ENCODE measurements around the gene CREBZF. TPM values are rescaled to one million over a fixed set of nuclear protein-coding genes. Genes with fewer than 3 reads are reported as not detected.
"Not testable (repeated sequence)": the region's sequence is repeated elsewhere in the genome, so short reads cannot be mapped to it uniquely, and the experiment has no call there.

The CREBZF gene
- total and polyA plus RNA-seq, 3 donors from 2014 or later, result 34.7 to 89.7 (median 85.8) TPM

DNA sequence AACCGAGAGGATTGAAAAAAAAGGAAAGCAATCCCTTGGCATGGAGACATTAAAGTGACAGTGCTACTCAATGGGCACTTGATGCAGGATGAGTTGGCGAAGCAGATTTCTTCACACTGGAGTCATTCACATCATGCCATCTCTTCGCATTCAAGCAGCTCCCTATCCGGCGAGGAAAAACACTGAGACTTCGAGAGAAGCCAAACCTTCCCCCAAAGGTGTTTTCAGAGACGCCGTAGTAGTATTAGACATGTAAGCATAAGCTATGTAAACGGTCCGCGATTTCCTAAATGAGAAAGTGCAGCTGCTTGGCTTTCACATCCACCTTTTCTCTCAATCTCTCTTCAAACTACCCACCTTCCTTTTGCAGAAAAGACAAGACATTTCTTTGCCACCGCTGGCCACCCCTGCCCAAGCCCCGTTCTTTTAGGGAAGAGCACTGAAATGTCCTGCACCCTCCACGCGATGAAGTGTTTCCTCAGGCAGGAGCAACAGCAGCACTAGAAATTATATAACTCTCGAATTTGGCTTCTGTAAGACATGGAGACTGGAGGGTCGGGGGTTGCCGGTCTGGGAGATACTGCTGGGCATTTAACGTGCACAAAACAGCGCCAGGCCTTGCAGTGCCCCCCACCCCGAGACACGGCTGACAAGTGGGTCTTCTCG, 37.5 kb downstream of the CREBZF start, which contains the start of gene DLG2:
Gene DLG2 (minus strand): TSS at position 13 of the 666 bp plus-strand sequence.
- Histone ChIP-seq H3K4me1 (peaks cover 3% of the 10 kb centered on the region), H3K9me3 (no peaks in the 10 kb centered on the region), H3K27ac (peak within 1 kb of the TSS; percentile 95 to 96), H3K36me3 (ENCODE audit: low read depth, missing control alignments) (no peaks in the 10 kb centered on the region), H3K27me3 (no peaks in the 10 kb centered on the region), H3K4me3 (peak within 1 kb of the TSS; percentile 66 to 84)
- TF ChIP-seq, protein P1, sequence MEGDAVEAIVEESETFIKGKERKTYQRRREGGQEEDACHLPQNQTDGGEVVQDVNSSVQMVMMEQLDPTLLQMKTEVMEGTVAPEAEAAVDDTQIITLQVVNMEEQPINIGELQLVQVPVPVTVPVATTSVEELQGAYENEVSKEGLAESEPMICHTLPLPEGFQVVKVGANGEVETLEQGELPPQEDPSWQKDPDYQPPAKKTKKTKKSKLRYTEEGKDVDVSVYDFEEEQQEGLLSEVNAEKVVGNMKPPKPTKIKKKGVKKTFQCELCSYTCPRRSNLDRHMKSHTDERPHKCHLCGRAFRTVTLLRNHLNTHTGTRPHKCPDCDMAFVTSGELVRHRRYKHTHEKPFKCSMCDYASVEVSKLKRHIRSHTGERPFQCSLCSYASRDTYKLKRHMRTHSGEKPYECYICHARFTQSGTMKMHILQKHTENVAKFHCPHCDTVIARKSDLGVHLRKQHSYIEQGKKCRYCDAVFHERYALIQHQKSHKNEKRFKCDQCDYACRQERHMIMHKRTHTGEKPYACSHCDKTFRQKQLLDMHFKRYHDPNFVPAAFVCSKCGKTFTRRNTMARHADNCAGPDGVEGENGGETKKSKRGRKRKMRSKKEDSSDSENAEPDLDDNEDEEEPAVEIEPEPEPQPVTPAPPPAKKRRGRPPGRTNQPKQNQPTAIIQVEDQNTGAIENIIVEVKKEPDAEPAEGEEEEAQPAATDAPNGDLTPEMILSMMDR (IDR thresholded peaks at IDR 0.05), result no peak
- no peak for TF ChIP-seq POLR2A (IDR thresholded peaks at IDR 0.05)
- intact Hi-C loops (cut with DNase I; ENCODE audit: low total_unique reads), result no loop called here
- peak; percentile 30 for DNase-seq
- WGBS, 2 donors, result 0 to 1% methylated on average over 19 to 23 of the region's 23 CpGs

DNA sequence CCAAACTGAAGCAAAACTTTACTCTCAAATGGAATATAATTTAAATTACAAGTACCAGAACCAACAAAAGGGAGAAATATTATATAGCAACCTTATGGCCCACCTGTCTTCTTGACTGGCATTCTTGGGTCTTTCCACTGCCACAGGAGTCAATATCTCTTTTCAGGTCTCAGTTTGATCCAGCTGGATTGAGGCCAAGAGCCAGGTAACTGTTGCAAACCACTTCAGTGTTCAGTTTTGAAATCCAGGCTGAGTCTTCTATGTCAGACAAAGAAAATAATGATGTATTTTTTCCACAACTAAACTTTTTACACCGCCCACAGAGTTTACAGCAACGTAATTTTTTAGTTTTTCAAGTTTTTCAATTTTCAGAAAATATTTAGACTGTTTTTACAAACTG, 38.4 kb downstream of the CREBZF start:
- Histone ChIP-seq H3K4me3 (peak overlapping the region in 1 of 2 donors; percentile 84), H3K9me3 (no peaks in the 10 kb centered on the region), H3K27me3 (no peaks in the 10 kb centered on the region), H3K36me3 (ENCODE audit: low read depth, missing control alignments) (no peaks in the 10 kb centered on the region), H3K4me1 (peaks cover 3% of the 10 kb centered on the region), H3K27ac (peak overlapping the region in 1 of 2 donors; percentile 95)
- peak; percentile 23 for DNase-seq
- intact Hi-C loops (cut with DNase I; ENCODE audit: low total_unique reads), result no loop called here
- 23 to 39% methylated on average over 2 of the region's 2 CpGs for WGBS, 2 donors
- no peak for TF ChIP-seq POLR2A (IDR thresholded peaks at IDR 0.05)
- TF ChIP-seq, protein P1 (IDR thresholded peaks at IDR 0.05), result no peak

DNA sequence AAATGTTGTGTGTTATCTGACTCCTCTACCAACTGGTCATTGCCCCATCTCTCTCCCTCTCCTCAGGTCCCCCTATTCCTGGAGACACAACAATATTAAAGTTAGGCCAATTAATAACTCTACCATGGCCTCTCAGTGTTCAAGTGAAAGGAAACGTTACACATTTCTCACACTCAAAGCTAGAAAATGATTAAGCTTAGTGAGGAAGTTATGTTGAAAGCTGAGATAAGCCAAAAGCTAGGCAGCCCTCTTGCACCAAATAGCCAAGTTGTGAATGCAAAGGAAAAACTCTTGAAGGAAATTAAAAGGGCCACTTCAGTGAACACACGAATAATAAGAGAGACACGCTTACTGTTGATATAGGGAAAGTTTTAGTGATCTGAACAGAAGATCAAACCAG, 44.7 kb downstream of the CREBZF start:
- WGBS, 2 donors, result 92% methylated on average over 3 of the region's 3 CpGs
- no peak for TF ChIP-seq POLR2A (IDR thresholded peaks at IDR 0.05)
- TF ChIP-seq, protein P1 (IDR thresholded peaks at IDR 0.05), result no peak
- Histone ChIP-seq H3K27me3 (no peaks in the 10 kb centered on the region), H3K9me3 (no peaks in the 10 kb centered on the region), H3K36me3 (ENCODE audit: low read depth, missing control alignments) (no peaks in the 10 kb centered on the region), H3K4me1 (no peaks in the 10 kb centered on the region), H3K4me3 (no peak overlapping the region), H3K27ac (no peak overlapping the region)
- DNase-seq, result no peak
- intact Hi-C loops (cut with DNase I; ENCODE audit: low total_unique reads), result no loop called here

DNA sequence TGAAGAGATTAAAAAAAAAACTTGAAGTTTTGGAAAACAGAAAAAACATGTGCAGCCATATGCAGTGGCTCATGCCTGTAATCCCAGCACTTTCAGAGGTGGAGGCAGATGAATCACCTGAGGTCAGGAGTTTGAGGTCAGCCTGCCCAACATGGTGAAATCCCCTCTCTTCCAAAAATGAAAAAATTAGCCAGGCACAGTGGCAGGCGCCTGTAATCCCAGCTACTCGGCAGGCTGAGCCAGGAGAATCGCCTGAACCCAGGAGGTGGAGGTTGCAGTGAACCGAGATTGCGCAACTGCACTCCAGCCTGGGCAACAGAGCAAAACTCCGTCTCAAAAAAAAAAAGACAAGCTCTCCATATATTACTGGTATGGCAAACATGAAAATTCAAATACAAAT, 45.4 kb downstream of the CREBZF start:
- Histone ChIP-seq H3K36me3 (ENCODE audit: low read depth, missing control alignments) (no peaks in the 10 kb centered on the region), H3K4me1 (no peaks in the 10 kb centered on the region), H3K27ac (no peak overlapping the region), H3K27me3 (no peaks in the 10 kb centered on the region), H3K9me3 (no peaks in the 10 kb centered on the region), H3K4me3 (no peak overlapping the region)
- WGBS, 2 donors, result 91% methylated on average over 6 of the region's 6 CpGs
- DNase-seq, result no peak
- intact Hi-C loops (cut with DNase I; ENCODE audit: low total_unique reads), result no loop called here
- TF ChIP-seq, protein P1 (IDR thresholded peaks at IDR 0.05), result no peak
- TF ChIP-seq POLR2A (IDR thresholded peaks at IDR 0.05), result no peak

DNA sequence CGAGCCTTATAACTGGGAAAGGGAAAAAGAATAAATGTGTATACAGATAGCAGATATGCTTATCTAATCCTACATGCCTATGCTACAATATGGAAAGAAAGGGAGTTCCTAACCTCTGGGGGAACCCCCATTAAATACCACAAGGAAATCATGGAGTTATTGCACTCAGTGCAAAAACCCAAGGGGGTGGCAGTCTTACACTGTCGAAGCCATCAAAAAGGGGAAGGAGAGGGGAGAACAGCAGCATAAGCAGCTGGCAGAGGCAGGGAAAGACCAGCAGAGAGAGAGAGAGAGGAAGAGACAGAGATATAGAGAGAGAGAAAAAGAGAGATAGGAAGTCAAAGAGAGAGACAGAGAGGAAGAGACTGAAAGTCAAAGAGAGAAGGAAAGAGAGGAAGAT, 53.3 kb downstream of the CREBZF start:
- H3K27ac ChIP-seq; intact Hi-C loops (cut with DNase I; ENCODE audit: low total_unique reads); H3K4me3 ChIP-seq; H3K4me1 ChIP-seq; H3K36me3 ChIP-seq (ENCODE audit: low read depth, missing control alignments); H3K27me3 ChIP-seq; DNase-seq; H3K9me3 ChIP-seq: not testable (repeated sequence)
- WGBS, 2 donors, result 88 to 95% methylated on average over 2 of the region's 2 CpGs

Other genes starting within 250 kb of the CREBZF start
- gene DLG2, start 37.8 kb downstream of the CREBZF start, total RNA-seq, result 10 to 100 TPM; 13.8 to 14.1 TPM
- 23.0 TPM for gene DLG2, start 37.8 kb downstream of the CREBZF start, polyA plus RNA-seq (ENCODE audit: insufficient read depth, low read depth, low replicate concordance)
- 10 to 100 TPM; 35.0 to 36.2 TPM for gene TMEM126B, start 36.5 kb downstream of the CREBZF start, total RNA-seq
- 25.7 TPM for gene TMEM126B, start 36.5 kb downstream of the CREBZF start, polyA plus RNA-seq (ENCODE audit: insufficient read depth, low read depth, low replicate concordance)
- 10 to 100 TPM; 19.5 to 29.2 TPM for gene TMEM126A, start 17.2 kb downstream of the CREBZF start, total RNA-seq
- gene TMEM126A, start 17.2 kb downstream of the CREBZF start, polyA plus RNA-seq (ENCODE audit: insufficient read depth, low read depth, low replicate concordance), result 75.4 TPM
- gene CCDC89, start 21.1 kb upstream of the CREBZF start, total RNA-seq, result 10 to 100 TPM; 27.9 to 43.1 TPM
- gene CCDC89, start 21.1 kb upstream of the CREBZF start, polyA plus RNA-seq (ENCODE audit: insufficient read depth, low read depth, low replicate concordance), result 75.0 TPM
- 10 to 100 TPM; 12.3 to 16.9 TPM for gene SYTL2, start 146.0 kb upstream of the CREBZF start, total RNA-seq
- 14.4 TPM for gene SYTL2, start 146.0 kb upstream of the CREBZF start, polyA plus RNA-seq (ENCODE audit: insufficient read depth, low read depth, low replicate concordance)
- gene CCDC83, start 190.3 kb upstream of the CREBZF start, total RNA-seq, result 10 to 100 TPM; 10.2 to 22.6 TPM
- gene CCDC83, start 190.3 kb upstream of the CREBZF start, polyA plus RNA-seq (ENCODE audit: insufficient read depth, low read depth, low replicate concordance), result 29.6 TPM